K562 (cell line): ENCODE data around the gene CNTROB. TPM values are rescaled to one million over a fixed set of nuclear protein-coding genes. Genes with fewer than 3 reads are reported as not detected.

ENCODE experiments used
- ATAC-seq: fragments of 200-7000 bp; cut with Tn5 transposase; 3 replicates; pipeline ENCODE4 v1.9.1; 2020; ENCODE audit warnings: moderate library complexity
- BruUV-seq: library from RNA; stranded (reverse); fragments of 400-500 nt; replicated peaks from 2 replicates; lab custom pipeline; 2021; lab: Mats Ljungman, UMichigan
- CTCF ChIA-PET: fragments of 300-600 bp; formaldehyde crosslinking; extraction: SDS; loops from one replicate; lab custom pipeline; 2021; ENCODE audit warnings: low intra/inter-chr PET ratio; lab: Yijun Ruan, JAX
- POLR2A ChIA-PET: fragments of 300-600, 350-650 bp; sonication (Branson Sonifier 250); formaldehyde crosslinking; extraction: SDS; loops from one replicate; lab custom pipeline; 2021; ENCODE audit warnings: antibody characterized with exemption, inconsistent platforms; lab: Yijun Ruan, JAX
- DNase-seq, 4 experiments: peaks; one replicate each; pipeline versions ENCODE4 v3.0.0 to v3.0.0-alpha.2; 2011 to 2018; ENCODE audit warnings: low spot score in 3 of 4, mixed read lengths in 3 of 4; ENCODE audit errors: extremely low read depth in 1 of 4
- FAIRE-seq: peaks from 2 replicates; lab custom pipeline; 2011; peaks lifted over from hg19 to GRCh38; lab: Jason Lieb, UNC
- H2AFZ ChIP-seq: 2 replicates; pipeline ENCODE4 v1.6.0; 2011; ENCODE audit warnings: low read depth, low read length, control low read depth, inconsistent platforms
- H3K27ac ChIP-seq: fragments of 200-600 bp; 3 replicates; pipeline ENCODE4 v1.8.0; 2011; ENCODE audit warnings: low read depth, mild to moderate bottlenecking, control low read depth, inconsistent platforms, low read length, moderate library complexity, mixed read lengths; ENCODE audit errors: extremely low read depth
- H3K27me3 ChIP-seq, 2 experiments: fragments of 300-600 bp in 1 of 2; 2 replicates in 1 of 2; 3 replicates in 1 of 2; pipeline versions ENCODE4 v1.6.0 to v1.8.0; 2011; ENCODE audit warnings: inconsistent platforms in 2 of 2, low read length in 2 of 2, mild to moderate bottlenecking in 1 of 2, mixed read lengths in 1 of 2, moderate library complexity in 1 of 2; ENCODE audit not compliant: control insufficient read depth in 2 of 2, insufficient read depth in 2 of 2
- H3K36me3 ChIP-seq: fragments of 300-600 bp; 3 replicates; pipeline ENCODE4 v1.8.0; 2011; ENCODE audit warnings: mild to moderate bottlenecking, low read length, inconsistent platforms; ENCODE audit not compliant: control insufficient read depth, insufficient read depth
- H3K4me1 ChIP-seq, 2 experiments: fragments of 200-600 bp in 1 of 2; replicated peaks in 1 of 2; 2 replicates in 1 of 2; 3 replicates in 1 of 2; pipeline versions ENCODE4 v1.5.1 to v1.8.0; 2011; ENCODE audit warnings: inconsistent platforms in 2 of 2, low read length in 2 of 2, mild to moderate bottlenecking in 1 of 2, mixed read lengths in 1 of 2, moderate library complexity in 1 of 2; ENCODE audit not compliant: control insufficient read depth in 2 of 2, insufficient read depth in 2 of 2
- H3K4me2 ChIP-seq: 2 replicates; pipeline ENCODE4 v1.6.1; 2011; ENCODE audit warnings: low read length, control low read depth, inconsistent platforms, mixed read lengths; ENCODE audit not compliant: insufficient read depth
- H3K4me3 ChIP-seq: fragments of 200-600 bp; sonication (generic), shearing (Covaris generic); 2 replicates; pipeline ENCODE4 v1.5.1; 2016; ENCODE audit warnings: control low read depth, inconsistent platforms
- H3K79me2 ChIP-seq: fragments of 200-600 bp; 3 replicates; pipeline ENCODE4 v1.8.0; 2011; ENCODE audit warnings: low read length, inconsistent platforms; ENCODE audit not compliant: control insufficient read depth, insufficient read depth
- H3K9ac ChIP-seq, 2 experiments: 2 replicates each; pipeline versions ENCODE4 v1.6.0 to v1.6.1; 2011; ENCODE audit warnings: low read depth in 2 of 2, low read length in 2 of 2, control low read depth in 1 of 2, inconsistent platforms in 1 of 2, mild to moderate bottlenecking in 1 of 2, mixed read lengths in 1 of 2; ENCODE audit not compliant: insufficient read depth in 1 of 2
- H3K9me1 ChIP-seq: one replicate; pipeline ENCODE4 v1.6.0; 2011; ENCODE audit warnings: inconsistent platforms, mild to moderate bottlenecking, low read length, moderate library complexity; ENCODE audit not compliant: control insufficient read depth, insufficient read depth
- H3K9me3 ChIP-seq: replicated peaks from 2 replicates; pipeline ENCODE4 v1.5.1; 2011; ENCODE audit warnings: low read depth, low read length, inconsistent platforms; ENCODE audit not compliant: control insufficient read depth, insufficient read depth
- H4K20me1 ChIP-seq: replicated peaks from 2 replicates; pipeline ENCODE4 v1.6.1; 2011; ENCODE audit warnings: low read length, inconsistent platforms, mixed read lengths; ENCODE audit not compliant: control insufficient read depth, insufficient read depth
- BMI1 ChIP-seq: fragments of 150-350 bp; IDR thresholded peaks from 2 replicates; pipeline ENCODE4 v1.6.1; 2014; ENCODE audit warnings: low read length
- ELF1 ChIP-seq: fragments of 200-800 bp; sonication (Bioruptor generic); IDR thresholded peaks from 2 replicates; pipeline ENCODE4 v1.6.1; 2016; ENCODE audit warnings: missing genetic modification characterization, missing compliant biosample characterization
- NRF1 ChIP-seq, 2 experiments: fragments of 450-650 bp; IDR thresholded peaks in 1 of 2; conservative IDR thresholded peaks in 1 of 2; 2 replicates each; pipeline ENCODE4 v1.6.1; 2014; ENCODE audit warnings: mild to moderate bottlenecking in 2 of 2
- RNF2 ChIP-seq: sonication (generic); IDR thresholded peaks from 2 replicates; pipeline ENCODE4 v1.6.1; 2016
- ZKSCAN3 ChIP-seq: fragments of 250-450 bp; sonication (Bioruptor Pico); IDR thresholded peaks from 2 replicates; pipeline ENCODE4 v1.4.0; 2020
- ZNF431 ChIP-seq: sonication (generic); formaldehyde crosslinking; IDR thresholded peaks from 2 replicates; pipeline ENCODE4 v1.8.0; 2022; ENCODE audit warnings: mild to moderate bottlenecking, missing genetic modification reagents
- in situ Hi-C: fragments of 300-500 bp; cut with MboI; formaldehyde crosslinking; loops from 4 replicates; pipeline ENCODE4 v1.15.0; 2018; ENCODE audit warnings: inconsistent platforms, mixed read lengths
- intact Hi-C: fragments of 100-400 bp; cut with micrococcal nuclease; formaldehyde crosslinking; loops from 2 replicates; pipeline ENCODE4 v1.14.2; 2022
- polyA plus RNA-seq, 8 experiments: library from polyadenylated mRNA; depleted of rRNA in 4 of 8; stranded (reverse) in 5 of 8; unstranded in 3 of 8; fragments of >200 nt; fragmentation: Nextera tagmentation in 2 of 8; fragmentation: Illumina TruSeq in 1 of 8; extraction: Ambion mirVana in 2 of 8; extraction: Trizol in 1 of 8; gene quantifications; 2 replicates each; pipeline versions ENCODE4 v1.2.1 to v1.2.3, GENCODE V29; 2011 to 2014; ENCODE audit warnings: inconsistent platforms in 1 of 8, missing spikeins in 1 of 8
- total RNA-seq, 7 experiments: library from RNA; depleted of rRNA in 6 of 7; stranded (reverse); fragments of >200 nt in 6 of 7; fragmentation: Illumina TruSeq in 2 of 7; extraction: Trizol in 2 of 7; gene quantifications; 2 replicates each; pipeline versions ENCODE4 v1.2.1 to v1.2.3, GENCODE V29; 2011 to 2021; ENCODE audit warnings: low replicate concordance in 1 of 7
- TF ChIP-seq, protein P1 (sequence below), 2 experiments: fragments of 200-800 bp in 1 of 2; sonication (Bioruptor generic) in 1 of 2; sonication (generic) in 1 of 2; formaldehyde crosslinking in 1 of 2; IDR thresholded peaks in 1 of 2; conservative IDR thresholded peaks in 1 of 2; 2 replicates each; pipeline versions ENCODE4 v1.5.0 to v1.6.1; 2016 to 2020; ENCODE audit warnings: missing compliant biosample characterization in 1 of 2, missing genetic modification characterization in 1 of 2, missing genetic modification reagents in 1 of 2
- TF ChIP-seq, protein P2 (sequence below): fragments of 450-650 bp; IDR thresholded peaks from 2 replicates; pipeline ENCODE4 v1.6.1; 2016; ENCODE audit warnings: low read depth

CNTROB gene
- total and polyA plus RNA-seq, 9 of the 15 experiments (the other 6 are each of a cell fraction or from before 2014, with no cell fraction given) = 1.9 to 33.3 (median 23.0) TPM

DNA sequence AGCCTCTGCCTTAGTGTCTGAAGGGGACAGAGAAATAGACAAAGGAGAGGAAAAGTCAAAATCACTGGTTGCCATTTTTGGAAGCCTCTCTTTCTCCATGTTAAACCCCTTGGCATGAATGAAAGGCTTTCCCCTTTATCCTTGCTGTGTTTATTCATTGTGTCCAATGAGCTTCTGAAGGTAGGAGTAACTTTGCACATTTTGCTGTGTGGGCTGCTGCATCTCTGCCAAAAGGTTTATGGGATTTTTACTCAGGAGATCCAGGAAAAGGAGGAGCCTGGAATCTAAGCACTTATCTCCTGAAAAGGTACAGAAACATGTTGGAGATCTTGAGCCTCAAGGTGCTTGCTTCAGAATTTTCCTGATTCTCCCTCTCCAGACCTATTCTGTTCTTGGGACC lies 3.9 kb downstream of the CNTROB start:
- no peak for TF ChIP-seq BMI1
- TF ChIP-seq, protein P1, sequence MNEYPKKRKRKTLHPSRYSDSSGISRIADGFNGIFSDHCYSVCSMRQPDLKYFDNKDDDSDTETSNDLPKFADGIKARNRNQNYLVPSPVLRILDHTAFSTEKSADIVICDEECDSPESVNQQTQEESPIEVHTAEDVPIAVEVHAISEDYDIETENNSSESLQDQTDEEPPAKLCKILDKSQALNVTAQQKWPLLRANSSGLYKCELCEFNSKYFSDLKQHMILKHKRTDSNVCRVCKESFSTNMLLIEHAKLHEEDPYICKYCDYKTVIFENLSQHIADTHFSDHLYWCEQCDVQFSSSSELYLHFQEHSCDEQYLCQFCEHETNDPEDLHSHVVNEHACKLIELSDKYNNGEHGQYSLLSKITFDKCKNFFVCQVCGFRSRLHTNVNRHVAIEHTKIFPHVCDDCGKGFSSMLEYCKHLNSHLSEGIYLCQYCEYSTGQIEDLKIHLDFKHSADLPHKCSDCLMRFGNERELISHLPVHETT (CRISPR knock-in tag; conservative IDR thresholded peaks at IDR 0.05 in 1 of 2, IDR thresholded peaks at IDR 0.05 in 1 of 2) = no peak
- no peak for TF ChIP-seq NRF1 (conservative IDR thresholded peaks at IDR 0.05 in 1 of 2, IDR thresholded peaks at IDR 0.05 in 1 of 2)
- TF ChIP-seq ZKSCAN3 (CRISPR knock-in tag) = no peak
- no peak for TF ChIP-seq ELF1
- no peak for TF ChIP-seq ZNF431
- TF ChIP-seq, protein P2, sequence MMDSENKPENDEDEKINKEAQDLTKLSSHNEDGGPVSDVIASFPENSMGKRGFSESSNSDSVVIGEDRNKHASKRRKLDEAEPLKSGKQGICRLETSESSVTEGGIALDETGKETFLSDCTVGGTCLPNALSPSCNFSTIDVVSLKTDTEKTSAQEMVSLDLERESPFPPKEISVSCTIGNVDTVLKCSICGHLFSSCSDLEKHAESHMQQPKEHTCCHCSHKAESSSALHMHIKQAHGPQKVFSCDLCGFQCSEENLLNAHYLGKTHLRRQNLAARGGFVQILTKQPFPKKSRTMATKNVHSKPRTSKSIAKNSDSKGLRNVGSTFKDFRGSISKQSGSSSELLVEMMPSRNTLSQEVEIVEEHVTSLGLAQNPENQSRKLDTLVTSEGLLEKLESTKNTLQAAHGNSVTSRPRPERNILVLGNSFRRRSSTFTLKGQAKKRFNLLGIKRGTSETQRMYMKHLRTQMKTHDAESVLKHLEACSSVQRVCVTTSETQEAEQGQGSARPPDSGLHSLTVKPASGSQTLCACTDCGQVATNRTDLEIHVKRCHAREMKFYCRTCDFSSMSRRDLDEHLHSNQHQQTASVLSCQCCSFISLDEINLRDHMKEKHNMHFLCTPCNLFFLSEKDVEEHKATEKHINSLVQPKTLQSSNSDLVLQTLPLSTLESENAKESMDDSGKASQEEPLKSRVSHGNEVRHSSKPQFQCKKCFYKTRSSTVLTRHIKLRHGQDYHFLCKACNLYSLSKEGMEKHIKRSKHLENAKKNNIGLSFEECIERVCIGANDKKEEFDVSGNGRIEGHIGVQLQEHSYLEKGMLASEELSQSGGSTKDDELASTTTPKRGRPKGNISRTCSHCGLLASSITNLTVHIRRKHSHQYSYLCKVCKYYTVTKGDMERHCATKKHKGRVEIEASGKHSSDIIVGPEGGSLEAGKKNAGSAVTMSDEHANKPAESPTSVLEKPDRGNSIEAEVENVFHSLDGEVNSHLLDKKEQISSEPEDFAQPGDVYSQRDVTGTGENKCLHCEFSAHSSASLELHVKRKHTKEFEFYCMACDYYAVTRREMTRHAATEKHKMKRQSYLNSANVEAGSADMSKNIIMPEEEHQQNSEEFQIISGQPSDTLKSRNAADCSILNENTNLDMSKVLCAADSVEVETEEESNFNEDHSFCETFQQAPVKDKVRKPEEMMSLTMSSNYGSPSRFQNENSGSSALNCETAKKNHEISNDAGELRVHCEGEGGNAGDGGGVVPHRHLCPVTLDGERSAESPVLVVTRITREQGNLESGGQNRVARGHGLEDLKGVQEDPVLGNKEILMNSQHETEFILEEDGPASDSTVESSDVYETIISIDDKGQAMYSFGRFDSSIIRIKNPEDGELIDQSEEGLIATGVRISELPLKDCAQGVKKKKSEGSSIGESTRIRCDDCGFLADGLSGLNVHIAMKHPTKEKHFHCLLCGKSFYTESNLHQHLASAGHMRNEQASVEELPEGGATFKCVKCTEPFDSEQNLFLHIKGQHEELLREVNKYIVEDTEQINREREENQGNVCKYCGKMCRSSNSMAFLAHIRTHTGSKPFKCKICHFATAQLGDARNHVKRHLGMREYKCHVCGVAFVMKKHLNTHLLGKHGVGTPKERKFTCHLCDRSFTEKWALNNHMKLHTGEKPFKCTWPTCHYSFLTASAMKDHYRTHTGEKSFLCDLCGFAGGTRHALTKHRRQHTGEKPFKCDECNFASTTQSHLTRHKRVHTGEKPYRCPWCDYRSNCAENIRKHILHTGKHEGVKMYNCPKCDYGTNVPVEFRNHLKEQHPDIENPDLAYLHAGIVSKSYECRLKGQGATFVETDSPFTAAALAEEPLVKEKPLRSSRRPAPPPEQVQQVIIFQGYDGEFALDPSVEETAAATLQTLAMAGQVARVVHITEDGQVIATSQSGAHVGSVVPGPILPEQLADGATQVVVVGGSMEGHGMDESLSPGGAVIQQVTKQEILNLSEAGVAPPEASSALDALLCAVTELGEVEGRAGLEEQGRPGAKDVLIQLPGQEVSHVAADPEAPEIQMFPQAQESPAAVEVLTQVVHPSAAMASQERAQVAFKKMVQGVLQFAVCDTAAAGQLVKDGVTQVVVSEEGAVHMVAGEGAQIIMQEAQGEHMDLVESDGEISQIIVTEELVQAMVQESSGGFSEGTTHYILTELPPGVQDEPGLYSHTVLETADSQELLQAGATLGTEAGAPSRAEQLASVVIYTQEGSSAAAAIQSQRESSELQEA = no peak
- no peak for TF ChIP-seq RNF2
- TF ChIP-seq, all 486 proteins: peak for 0
- H3K27ac ChIP-seq = no peak overlapping the region
- H3K9me3 ChIP-seq = no peaks in the 10 kb centered on the region
- peaks cover 37% of the 10 kb centered on the region for H3K79me2 ChIP-seq
- no peaks in the 10 kb centered on the region for H3K27me3 ChIP-seq
- H3K9me1 ChIP-seq = no peaks in the 10 kb centered on the region
- intact Hi-C loops (no loop called here), in situ Hi-C loops (no loop called here)
- H3K4me3 ChIP-seq = no peak overlapping the region
- H4K20me1 ChIP-seq = no peaks in the 10 kb centered on the region; the same call in 1 of the 2 replicates
- ATAC-seq (no peak), DNase-seq (no peak), FAIRE-seq (no peak)
- H3K9ac ChIP-seq = no peak overlapping the region
- peaks cover 6 to 10% of the 10 kb centered on the region in 2 experiments; a peak in 1 of 5 replicates for H3K4me1 ChIP-seq
- CTCF ChIA-PET = no interaction called here
- POLR2A ChIA-PET = interaction anchor here (1.1 to 1.4 kb wide), 2 partner anchors 10 to 27 kb away, joined by 3 to 4 read pairs; no protein-coding TSS in a partner anchor
- H3K36me3 ChIP-seq = peaks cover 54% of the 10 kb centered on the region; the same call in 2 of the 3 replicates
- no peak overlapping the region for H2AFZ ChIP-seq
- H3K4me2 ChIP-seq = no peak overlapping the region
- BruUV-seq = no TSS peak
